ENCODE data around the gene CYP27C1.
A peak's percentile ranks its signal among the peaks of the same experiment; 100 is the strongest.

CYP27C1 gene

GRCh38 chr2:127150996-127151395 is 69.1 kb downstream of the CYP27C1 start:
- DNase-seq (ENCODE audit: low spot score): no peak

GRCh38 chr2:127149384-127149783 is 70.7 kb downstream of the CYP27C1 start:
- peak; percentile 69 for DNase-seq (ENCODE audit: low spot score)

- DNase-seq (ENCODE audit: low spot score): peak; percentile 37
Measured at GRCh38 chr2:127146820-127147502, 73.1 kb downstream of the CYP27C1 start.

DNA sequence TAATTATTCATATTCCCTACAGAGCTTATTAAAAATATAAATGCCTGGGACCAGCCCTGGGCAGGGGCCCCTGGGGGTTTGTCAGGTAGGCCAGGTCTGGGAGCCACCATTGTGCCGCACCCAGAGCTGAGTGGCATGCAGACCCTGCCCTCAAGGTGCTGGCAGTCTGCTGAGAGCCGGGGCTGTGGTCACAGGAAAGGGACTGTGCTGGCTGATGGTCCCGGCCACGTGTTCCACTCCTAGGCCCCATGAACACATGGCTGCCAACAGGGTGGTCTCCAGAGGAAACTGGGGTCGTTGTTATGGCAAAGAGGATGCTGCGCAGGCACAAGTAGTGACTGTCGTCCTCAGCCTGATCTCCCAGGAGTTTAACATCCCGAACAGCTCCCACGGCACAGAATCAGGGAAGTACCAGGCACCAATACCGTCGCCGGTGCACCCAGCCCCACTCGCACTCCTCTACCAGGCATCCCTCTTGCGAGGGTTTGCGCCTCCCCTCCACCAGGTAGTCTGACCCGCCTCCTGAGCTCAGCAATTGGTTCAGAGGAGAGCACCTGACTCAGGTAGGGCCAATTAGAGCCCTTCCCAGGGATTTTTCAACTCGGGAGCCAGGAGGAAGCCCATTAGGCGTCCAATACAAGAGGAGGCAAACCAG is 73.9 kb downstream of the CYP27C1 start:
- DNase-seq (ENCODE audit: low spot score): no peak

GRCh38 chr2:127145280-127145895 is 74.7 kb downstream of the CYP27C1 start:
- DNase-seq (ENCODE audit: low spot score): no peak

DNA sequence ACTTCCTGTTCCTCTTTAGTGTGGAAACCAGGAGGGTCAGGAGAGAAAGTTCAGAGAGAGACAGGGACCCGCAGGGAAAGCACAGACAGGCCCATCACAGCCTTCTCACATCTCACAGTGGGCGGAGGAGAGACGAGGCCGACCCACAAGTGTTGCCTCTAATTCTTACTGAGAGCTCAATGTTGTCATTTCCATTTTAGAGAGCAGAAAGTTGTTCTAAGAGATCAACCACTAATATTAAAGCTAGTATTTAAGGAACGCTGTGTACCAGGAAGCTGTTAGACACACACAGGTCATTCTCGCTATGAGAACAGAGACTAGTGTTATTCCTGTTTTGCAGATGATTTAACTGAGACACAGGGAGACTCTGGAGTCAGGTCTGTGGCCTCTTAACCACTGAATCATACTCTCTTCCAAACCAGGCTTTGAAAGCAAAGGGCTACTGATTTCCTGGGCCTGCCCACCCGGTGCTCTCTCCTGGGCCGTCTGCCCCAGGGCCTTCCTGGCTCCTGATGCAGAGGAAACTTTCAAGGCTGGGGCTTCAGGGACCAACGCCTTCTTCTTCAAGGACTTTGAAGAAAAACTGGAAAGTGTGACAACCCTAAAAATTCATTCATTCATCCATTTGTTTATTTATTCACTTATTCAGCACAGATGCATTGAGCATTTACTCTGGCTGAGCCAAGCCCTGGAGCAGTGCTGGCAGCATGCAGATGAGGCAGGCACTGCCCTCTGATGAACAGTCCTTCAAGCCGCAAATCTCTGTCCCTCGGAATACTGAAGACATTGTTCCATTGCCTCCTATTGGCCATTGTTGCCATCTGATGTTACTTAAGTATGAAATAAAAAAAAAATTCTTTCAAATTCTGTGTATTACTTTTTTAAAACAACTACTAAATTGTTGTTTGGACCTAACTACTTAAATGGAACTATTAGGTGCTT is 76.0 kb downstream of the CYP27C1 start:
- peak; percentile 58 for DNase-seq (ENCODE audit: low spot score)

DNA sequence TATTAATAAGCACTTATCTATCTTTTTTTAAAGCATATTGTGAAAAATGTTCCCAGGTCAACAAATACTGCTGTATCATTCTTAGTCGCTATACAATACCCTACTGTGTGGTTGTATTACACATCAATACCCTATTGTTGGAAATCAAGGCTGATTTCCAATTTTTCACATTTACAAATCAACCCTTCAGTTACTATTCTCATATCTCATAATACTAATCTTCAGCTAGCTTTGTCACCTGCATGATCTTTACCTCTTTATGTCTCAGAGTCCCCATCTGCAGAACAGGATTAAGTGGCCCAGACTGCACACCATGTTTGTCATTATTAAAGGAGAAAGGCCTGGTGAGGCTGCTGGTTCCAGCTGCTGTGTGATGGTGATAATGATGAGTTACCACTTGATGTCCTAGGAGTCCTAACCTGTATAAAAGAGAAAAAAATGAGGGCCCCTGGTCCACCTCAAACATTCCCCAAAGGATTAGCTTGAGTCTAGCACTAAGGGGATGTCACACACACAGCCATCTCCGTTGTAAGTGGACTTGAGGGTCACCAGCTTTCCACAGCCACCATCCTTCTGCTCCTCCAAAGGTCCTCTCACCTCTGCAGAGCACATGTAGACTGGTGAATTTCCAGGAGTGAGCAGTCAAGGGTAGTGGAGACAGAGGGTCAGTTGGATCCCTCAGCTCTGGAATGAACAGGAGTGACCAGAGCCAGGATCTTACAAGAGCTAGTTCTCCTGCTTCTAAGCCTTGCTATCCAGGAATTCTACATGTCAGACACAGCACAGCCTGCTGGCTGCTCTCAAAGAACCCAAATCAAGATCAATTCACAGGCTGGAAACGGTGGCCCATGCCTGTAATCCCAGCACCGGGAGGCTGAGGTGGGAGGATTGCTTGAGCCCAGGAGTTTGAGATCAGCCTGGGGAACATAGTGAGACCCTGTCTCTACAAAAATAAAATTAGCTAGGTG is 77.2 kb downstream of the CYP27C1 start:
- no peak for DNase-seq (ENCODE audit: low spot score)

GRCh38 chr2:127140538-127140937 is 79.6 kb downstream of the CYP27C1 start:
- DNase-seq (ENCODE audit: low spot score): no peak

DNA sequence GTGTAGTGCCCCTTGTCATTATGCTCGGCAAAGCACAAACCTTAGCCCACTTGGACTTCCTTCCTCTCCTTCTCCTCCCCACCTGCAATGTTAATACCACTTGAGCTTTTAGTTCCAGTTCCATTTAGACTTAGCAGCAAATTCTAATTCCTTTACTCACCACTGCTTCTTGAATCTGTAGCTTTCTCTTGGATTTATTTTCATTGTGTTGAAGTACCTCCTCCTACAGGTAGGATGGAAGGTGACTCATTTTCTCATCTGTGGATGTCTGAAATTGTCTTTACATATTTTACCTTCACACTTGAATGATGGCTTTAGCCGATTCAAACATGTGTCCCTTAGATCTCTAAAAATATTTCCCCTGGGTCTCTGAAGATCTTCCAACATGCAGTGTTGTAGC is 80.3 kb downstream of the CYP27C1 start:
- no peak for DNase-seq (ENCODE audit: low spot score)

- DNase-seq (ENCODE audit: low spot score): no peak
Measured at GRCh38 chr2:127138281-127138680, 81.8 kb downstream of the CYP27C1 start.

- no peak for DNase-seq (ENCODE audit: low spot score)
Measured at GRCh38 chr2:127137741-127138140, 82.4 kb downstream of the CYP27C1 start.

- DNase-seq (ENCODE audit: low spot score): no peak
Measured at GRCh38 chr2:127137225-127137624, 82.9 kb downstream of the CYP27C1 start.

GRCh38 chr2:127134833-127135830 is 85.0 kb downstream of the CYP27C1 start:
- no peak for DNase-seq (ENCODE audit: low spot score)

- DNase-seq (ENCODE audit: low spot score): no peak
Measured at GRCh38 chr2:127134235-127134634, 85.9 kb downstream of the CYP27C1 start.
